ENCODE data around the gene IL1A.
A peak's percentile ranks its signal among the peaks of the same experiment; 100 is the strongest.

The IL1A gene

DNA sequence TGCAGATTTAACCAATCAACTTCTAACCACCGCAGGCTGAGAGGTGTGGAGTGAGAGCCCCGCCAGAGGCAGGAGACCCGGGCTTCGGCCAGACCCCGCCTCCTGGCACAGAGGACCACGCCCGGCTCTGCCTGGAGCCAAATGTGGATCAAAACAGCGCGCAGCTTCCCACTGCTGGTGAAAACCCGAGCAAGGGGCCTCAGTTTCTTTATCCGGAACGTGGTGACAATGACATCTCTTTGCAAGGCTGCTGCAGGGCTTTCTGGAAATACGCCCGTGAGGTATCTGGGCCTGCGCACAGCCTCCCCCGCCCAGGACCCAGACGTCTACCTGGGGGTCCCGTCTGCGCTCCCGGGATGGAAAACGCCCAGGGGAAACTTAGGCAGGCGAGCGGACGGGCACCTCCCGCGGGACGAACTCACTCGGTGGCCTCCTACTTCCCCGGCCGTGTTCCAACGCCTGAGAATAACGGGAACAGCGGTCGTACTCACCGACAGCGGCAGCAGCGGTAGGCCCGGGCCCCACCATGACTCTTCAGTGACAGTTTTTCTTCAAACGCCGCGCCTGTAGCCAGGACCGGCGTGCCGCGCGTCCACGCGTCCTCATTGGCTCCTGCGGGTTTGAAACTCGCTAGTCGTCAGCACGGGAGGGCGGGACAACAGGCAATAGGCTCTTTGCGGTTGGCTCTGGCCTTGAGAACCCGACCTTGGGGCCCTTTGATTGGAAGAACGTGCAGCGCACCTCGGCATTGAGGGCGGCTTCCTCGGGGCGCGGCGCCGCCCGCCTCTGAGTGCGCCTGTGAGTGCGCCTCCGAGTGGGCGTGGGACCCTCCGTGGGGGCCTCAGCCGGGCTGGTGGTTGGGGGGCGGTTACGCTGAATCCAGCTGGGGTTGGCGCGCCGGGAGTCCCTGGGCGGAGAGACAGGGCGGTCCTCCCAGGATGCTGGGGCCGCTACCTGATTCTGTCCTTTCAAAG is 19.9 kb downstream of the IL1A start, which contains the start of gene CKAP2L:
TSS of gene CKAP2L (minus strand) at position 539 of the 974 bp plus-strand sequence. CDS start at position 528, 11 bp downstream.
- H3K36me3 ChIP-seq: no peaks in the 10 kb centered on the region
- no peaks in the 10 kb centered on the region for H3K4me1 ChIP-seq
- no peaks in the 10 kb centered on the region for H3K27me3 ChIP-seq
- TF ChIP-seq, protein P1, sequence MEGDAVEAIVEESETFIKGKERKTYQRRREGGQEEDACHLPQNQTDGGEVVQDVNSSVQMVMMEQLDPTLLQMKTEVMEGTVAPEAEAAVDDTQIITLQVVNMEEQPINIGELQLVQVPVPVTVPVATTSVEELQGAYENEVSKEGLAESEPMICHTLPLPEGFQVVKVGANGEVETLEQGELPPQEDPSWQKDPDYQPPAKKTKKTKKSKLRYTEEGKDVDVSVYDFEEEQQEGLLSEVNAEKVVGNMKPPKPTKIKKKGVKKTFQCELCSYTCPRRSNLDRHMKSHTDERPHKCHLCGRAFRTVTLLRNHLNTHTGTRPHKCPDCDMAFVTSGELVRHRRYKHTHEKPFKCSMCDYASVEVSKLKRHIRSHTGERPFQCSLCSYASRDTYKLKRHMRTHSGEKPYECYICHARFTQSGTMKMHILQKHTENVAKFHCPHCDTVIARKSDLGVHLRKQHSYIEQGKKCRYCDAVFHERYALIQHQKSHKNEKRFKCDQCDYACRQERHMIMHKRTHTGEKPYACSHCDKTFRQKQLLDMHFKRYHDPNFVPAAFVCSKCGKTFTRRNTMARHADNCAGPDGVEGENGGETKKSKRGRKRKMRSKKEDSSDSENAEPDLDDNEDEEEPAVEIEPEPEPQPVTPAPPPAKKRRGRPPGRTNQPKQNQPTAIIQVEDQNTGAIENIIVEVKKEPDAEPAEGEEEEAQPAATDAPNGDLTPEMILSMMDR (IDR thresholded peaks at IDR 0.05; ENCODE audit: low read depth, low read length): no peak
- DNase-seq: peak; percentile 92
- H3K9me3 ChIP-seq: no peaks in the 10 kb centered on the region
- H3K4me3 ChIP-seq (ENCODE audit: low read depth, low read length): peak within 1 kb of the TSS; percentile 83

DNA sequence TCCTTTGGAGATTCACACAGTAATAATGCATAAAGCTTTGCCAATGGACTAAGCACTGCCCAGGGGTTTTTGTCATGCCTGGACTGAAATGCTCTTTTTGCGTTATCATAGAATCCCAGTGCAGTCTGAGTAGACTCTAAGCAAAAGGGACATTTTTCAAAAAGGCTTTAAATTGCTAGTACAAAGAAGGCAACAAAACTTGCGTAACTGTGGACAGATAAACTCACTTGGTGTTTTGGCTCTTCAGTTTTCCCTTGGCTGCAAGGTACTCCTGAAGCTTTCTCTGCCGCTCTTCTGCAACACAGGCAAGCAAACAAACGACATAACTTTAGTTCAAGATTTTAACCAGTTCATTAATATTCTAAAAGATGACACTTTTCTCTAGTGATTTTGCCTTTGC is 22.0 kb downstream of the IL1A start:
- TF ChIP-seq, protein P1 (IDR thresholded peaks at IDR 0.05; ENCODE audit: low read depth, low read length): no peak
- DNase-seq: no peak
- Histone ChIP-seq H3K9me3 (no peaks in the 10 kb centered on the region), H3K4me3 (ENCODE audit: low read depth, low read length) (no peak overlapping the region), H3K4me1 (no peaks in the 10 kb centered on the region), H3K27me3 (no peaks in the 10 kb centered on the region), H3K36me3 (no peaks in the 10 kb centered on the region; the same call in 1 of the 2 replicates)

DNA sequence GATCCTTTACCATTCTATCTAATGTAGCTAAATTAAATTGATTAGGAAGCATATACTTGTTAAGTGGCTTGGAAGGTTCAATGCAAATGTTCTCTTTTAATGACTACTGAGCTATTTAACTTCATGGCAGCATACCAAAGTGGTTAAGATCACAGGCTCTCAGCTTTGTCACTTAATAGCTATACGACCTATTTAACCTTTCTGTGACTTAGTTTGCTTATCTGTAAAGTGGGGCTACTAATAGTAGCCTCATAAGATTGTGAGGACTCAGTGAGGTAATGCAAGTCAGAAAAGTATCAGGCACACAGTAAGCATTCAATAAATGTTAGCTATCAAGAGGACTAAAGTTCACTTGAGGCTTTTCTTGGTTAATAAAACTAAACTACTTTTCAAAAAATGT is 24.1 kb downstream of the IL1A start:
- TF ChIP-seq, protein P1 (IDR thresholded peaks at IDR 0.05; ENCODE audit: low read depth, low read length): no peak
- H3K4me3 ChIP-seq (ENCODE audit: low read depth, low read length): no peak overlapping the region
- peaks cover 12% of the 10 kb centered on the region for H3K36me3 ChIP-seq
- no peaks in the 10 kb centered on the region for H3K9me3 ChIP-seq
- H3K4me1 ChIP-seq: no peaks in the 10 kb centered on the region
- no peaks in the 10 kb centered on the region for H3K27me3 ChIP-seq
- DNase-seq: no peak

DNA sequence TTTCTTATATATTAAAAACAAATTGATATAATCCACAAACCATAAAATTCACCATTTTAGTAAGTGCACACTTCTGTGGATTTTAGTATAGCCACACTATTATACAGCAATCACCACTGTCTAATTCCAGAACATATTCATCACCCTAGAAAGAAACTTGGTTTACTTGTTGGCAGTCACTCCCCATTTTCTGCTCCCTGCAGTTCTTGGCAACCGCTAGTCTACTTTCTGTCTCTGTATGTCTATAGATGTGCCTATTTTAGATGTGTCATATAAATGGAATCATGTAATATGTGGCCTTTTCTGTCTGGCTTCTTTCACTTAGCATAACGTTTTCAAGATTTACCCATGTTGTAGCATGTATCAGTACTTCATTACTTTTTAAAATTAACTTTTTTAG is 25.6 kb downstream of the IL1A start:
- no peak overlapping the region for H3K4me3 ChIP-seq (ENCODE audit: low read depth, low read length)
- H3K9me3 ChIP-seq: no peaks in the 10 kb centered on the region
- H3K27me3 ChIP-seq: no peaks in the 10 kb centered on the region
- H3K36me3 ChIP-seq: peaks cover 15% of the 10 kb centered on the region
- TF ChIP-seq, protein P1 (IDR thresholded peaks at IDR 0.05; ENCODE audit: low read depth, low read length): no peak
- H3K4me1 ChIP-seq: no peaks in the 10 kb centered on the region
- DNase-seq: no peak

DNA sequence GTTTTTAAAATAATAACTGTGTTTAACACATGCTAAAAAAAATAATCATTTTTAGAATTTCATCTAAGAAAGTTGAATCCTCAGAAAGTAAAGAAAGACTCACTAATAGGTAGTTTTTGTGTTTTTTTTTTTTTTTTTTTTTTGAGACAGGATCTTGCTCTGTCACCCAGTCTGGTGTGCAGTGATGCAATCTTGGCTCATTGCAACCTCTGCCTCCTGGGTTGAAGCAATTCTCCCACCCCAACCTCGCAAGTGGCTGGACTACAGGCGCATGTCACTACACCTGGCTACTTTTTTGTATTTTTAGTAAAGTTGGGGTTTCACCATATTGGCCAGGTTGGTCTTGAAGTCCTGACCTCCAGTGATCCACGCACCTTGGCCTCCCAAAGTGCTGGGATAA is 27.0 kb downstream of the IL1A start:
- Histone ChIP-seq H3K4me3 (ENCODE audit: low read depth, low read length) (no peak overlapping the region), H3K4me1 (no peaks in the 10 kb centered on the region), H3K27me3 (no peaks in the 10 kb centered on the region), H3K9me3 (no peaks in the 10 kb centered on the region), H3K36me3 (peaks cover 15% of the 10 kb centered on the region)
- TF ChIP-seq, protein P1 (IDR thresholded peaks at IDR 0.05; ENCODE audit: low read depth, low read length): no peak
- no peak for DNase-seq

DNA sequence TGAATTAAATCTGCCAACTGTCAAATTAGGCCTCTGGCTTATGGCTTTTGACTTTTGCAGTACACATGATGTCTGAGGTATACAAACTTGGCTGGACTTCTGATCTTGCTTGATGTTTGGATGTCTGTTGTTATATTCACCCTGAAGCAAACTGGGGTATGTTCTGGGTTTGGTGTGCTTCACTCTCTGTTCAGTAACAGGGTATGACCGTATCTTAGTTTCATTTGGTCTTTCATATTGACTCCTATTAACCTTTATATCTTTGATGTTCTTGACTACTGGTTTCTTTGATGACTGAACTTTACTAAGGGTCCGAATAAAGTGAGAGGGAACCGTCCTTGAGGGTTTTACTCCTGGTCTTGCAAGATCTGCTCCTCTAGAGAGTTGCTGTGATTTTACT is 28.1 kb downstream of the IL1A start:
- no peaks in the 10 kb centered on the region for H3K9me3 ChIP-seq
- H3K36me3 ChIP-seq: peaks cover 15% of the 10 kb centered on the region
- H3K4me1 ChIP-seq: no peaks in the 10 kb centered on the region
- no peak for DNase-seq
- no peaks in the 10 kb centered on the region for H3K27me3 ChIP-seq
- H3K4me3 ChIP-seq (ENCODE audit: low read depth, low read length): no peak overlapping the region
- TF ChIP-seq, protein P1 (IDR thresholded peaks at IDR 0.05; ENCODE audit: low read depth, low read length): no peak

All from BE2C (cell line).